GM12864 (cell line): ENCODE data around the gene SORCS2.

Experiments used
- DNase-seq: peaks from one replicate; pipeline ENCODE4 v3.0.0-alpha.2; 2011; ENCODE audit warnings: low read depth
- H3K4me3 ChIP-seq: 2 replicates; pipeline ENCODE4 v1.5.1; 2011; ENCODE audit warnings: mild to moderate bottlenecking, low read depth, low read length, control low read depth
- TF ChIP-seq, protein P1 (sequence below): IDR thresholded peaks from 2 replicates; pipeline ENCODE4 v1.5.1; 2011; ENCODE audit warnings: low read depth, mild to moderate bottlenecking, moderate library complexity, low read length, control low read depth, inconsistent platforms; ENCODE audit errors: missing control alignments

Gene SORCS2

DNA sequence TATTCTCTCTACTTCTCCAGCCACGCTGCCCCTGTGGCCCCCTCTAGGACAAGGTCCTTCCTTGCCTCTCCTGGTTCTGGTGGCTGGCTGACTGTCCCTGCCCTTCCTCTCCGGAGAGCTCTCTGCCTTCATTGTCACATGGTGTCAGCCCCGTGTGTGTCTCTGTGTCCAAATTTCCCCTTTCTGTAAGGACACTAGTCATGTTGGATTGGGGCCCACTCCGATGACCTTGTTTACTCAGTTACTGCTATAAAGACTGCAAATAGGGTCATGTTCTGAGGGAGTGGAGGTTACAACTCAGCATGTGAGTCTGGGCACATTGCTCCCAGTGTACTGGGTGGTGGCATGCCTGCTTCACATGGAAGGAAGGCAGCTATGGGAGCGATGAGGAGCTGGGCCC lies 371.9 kb downstream of the SORCS2 start:
- H3K4me3 ChIP-seq, result no peak overlapping the region
- DNase-seq, result no peak
- TF ChIP-seq, protein P1, sequence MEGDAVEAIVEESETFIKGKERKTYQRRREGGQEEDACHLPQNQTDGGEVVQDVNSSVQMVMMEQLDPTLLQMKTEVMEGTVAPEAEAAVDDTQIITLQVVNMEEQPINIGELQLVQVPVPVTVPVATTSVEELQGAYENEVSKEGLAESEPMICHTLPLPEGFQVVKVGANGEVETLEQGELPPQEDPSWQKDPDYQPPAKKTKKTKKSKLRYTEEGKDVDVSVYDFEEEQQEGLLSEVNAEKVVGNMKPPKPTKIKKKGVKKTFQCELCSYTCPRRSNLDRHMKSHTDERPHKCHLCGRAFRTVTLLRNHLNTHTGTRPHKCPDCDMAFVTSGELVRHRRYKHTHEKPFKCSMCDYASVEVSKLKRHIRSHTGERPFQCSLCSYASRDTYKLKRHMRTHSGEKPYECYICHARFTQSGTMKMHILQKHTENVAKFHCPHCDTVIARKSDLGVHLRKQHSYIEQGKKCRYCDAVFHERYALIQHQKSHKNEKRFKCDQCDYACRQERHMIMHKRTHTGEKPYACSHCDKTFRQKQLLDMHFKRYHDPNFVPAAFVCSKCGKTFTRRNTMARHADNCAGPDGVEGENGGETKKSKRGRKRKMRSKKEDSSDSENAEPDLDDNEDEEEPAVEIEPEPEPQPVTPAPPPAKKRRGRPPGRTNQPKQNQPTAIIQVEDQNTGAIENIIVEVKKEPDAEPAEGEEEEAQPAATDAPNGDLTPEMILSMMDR, result no peak

DNA sequence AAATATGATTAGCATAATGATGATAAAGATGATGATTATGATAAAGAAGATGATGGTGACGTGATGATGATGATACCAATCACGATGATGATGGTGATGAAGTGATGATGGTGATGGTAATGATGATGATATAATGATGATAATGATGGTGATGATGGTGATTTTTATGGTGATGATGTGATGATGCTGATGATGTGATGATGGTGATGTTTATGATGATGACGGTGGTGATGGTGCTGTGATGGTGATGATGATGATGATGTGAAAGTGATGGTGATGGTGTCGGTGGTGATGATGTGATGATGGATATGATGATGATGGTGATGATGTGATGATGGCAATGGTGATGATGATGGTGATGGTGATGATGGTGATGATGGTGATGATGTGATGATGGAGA lies 373.1 kb downstream of the SORCS2 start:
- TF ChIP-seq, protein P1, result no peak

DNA sequence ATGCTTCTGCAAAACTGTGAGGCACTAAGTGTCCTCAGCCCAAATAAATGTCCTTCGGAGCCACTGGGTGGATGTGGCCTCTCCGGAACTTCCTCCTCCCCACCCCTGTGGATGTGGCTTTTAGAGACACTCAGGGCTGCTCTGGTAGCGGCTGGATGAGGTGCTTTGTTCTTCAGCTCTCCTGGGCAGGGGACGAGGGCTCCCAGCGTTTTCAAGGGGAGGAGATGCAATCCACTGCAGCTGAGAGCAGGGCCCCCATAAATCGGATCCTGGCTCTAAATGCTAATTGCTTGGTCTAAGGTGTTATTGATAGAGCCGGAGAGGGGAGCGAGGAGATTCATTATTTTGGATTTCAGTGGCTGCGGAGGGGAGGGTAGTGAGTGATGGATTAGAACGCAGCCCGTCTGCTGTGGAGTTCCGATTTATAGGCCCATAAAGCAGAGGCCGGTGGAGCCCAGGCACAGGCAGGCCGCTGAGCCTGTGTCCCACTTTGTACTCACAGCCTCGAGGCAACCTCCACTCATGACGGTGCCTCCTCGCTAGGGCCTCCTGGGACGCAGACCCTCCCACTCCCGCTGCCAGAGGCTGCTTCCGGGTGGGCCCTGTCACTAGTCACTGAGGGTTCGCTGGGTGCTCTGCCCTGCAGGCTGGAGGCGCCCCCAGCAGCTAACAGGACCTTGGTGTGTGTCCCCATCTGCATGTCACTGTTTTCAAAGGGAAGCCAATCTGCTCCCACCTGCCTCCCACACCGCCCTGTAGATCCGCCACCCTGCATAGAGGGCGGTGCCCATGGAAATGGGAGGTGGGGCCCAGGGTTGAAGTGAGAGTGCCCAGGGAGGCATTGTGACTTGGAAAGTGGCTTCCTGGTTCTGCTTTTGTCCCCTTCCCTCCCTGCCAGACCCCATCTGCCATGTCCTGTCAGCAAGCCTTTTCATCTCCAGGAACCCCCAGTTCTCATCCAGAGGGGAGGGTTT lies 377.8 kb downstream of the SORCS2 start:
- no peak overlapping the region for H3K4me3 ChIP-seq
- DNase-seq, result no peak
- TF ChIP-seq, protein P1, result no peak

More for the DNA sequence above, 373.1 kb downstream of the SORCS2 start:
- DNase-seq, result no peak
- H3K4me3 ChIP-seq, result no peak overlapping the region

DNA sequence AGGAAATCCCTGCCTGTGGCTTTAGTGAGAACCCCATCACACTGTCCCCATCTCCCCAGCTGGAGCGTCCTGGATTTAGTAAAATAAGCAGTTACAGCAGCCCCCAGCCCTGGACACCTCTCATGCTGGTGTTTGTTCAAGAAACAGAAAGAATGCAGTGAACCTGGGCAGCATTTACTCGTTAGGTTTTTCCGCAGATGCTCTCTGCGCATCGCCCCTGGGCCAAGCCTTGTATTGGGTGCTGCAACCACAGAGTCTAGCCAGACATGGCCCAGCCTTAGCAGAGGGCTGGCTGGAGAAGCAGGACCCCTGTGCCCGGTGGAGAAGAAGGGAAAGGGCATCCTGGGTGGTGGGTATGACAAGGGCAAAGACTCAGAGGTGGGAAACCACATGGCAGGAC lies 378.7 kb downstream of the SORCS2 start:
- H3K4me3 ChIP-seq, result no peak overlapping the region
- TF ChIP-seq, protein P1, result no peak
- no peak for DNase-seq

DNA sequence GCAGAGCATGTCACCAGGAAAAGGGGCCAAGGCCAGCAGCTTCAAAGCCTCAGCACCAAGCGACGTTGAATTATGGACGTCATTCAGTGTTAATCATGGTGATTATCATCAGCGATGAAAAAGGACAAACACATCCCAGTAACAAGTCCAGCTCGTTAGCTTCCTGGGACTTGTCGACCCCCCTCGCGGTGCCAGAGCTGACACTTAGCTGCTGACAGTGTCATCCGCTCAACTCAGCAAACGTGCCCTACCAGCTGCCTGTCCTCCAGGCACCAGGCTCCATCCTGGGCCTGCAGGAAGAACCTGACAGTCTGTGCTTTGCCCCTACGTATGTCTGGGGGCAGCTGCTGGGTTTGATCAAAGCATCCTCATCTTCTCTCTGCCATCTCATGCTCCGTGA lies 379.4 kb downstream of the SORCS2 start:
- TF ChIP-seq, protein P1, result no peak
- no peak overlapping the region for H3K4me3 ChIP-seq
- no peak for DNase-seq

DNA sequence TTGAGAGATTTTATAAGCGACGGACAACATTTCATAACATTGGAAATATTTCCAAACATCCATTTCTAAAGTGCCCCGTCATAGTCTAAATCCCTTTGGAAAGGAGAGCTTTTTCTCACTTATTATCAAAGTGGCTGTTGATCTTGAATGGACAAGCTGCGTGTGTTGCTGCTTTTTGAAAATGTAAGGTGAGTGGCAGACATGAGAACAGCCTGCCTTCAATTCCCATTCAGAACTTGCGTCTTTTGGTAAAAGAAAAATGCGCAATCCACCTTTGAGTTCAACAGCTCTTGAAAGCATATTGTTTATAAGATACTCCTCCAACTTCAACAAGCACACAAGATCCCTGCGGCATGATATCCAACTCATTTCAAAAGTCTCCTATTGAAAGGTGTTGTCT lies 380.6 kb downstream of the SORCS2 start:
- TF ChIP-seq, protein P1, result no peak
- H3K4me3 ChIP-seq, result no peak overlapping the region
- no peak for DNase-seq

DNA sequence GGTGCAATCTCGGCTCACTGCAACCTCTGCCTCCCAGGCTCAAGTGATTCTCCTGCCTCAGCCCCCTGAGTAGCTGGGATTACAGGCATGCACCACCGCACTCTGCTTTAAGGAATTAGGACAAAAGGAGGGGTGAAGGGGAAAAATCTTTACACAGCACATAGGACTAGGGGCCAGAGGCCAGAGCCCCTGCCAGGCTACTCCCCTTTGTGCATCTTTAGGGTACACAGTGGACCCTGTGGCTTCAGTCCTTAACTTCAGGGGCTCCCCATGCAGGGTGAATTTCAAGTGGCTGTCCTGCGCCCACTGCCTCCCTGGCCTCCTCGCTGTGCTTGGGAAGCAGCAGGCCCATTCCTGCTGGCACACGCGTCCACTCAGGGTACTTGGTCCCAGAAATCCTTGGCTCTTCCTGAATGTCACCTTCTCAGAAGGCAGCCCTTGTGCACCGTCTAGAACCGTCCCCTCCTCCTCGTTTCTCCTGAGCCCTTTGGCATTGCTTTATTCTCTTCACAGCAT lies 381.3 kb downstream of the SORCS2 start:
- no peak overlapping the region for H3K4me3 ChIP-seq
- no peak for DNase-seq
- TF ChIP-seq, protein P1, result no peak
